ENCODE measurements around the gene OR10A7. TPM values are rescaled to one million over a fixed set of nuclear protein-coding genes. Genes with fewer than 3 reads are reported as not detected.
"Not testable (repeated sequence)": the region's sequence is repeated elsewhere in the genome, so short reads cannot be mapped to it uniquely, and the experiment has no call there.

The OR10A7 gene
- total RNA-seq (not detected), total RNA-seq (0 reads per million in 172 experiments)
- not detected for polyA plus RNA-seq (2013, experiment 1 of 2)
- not detected for polyA plus RNA-seq (2013, experiment 2 of 2)

GRCh38 chr12:55220725-55221124 lies at the start of gene OR10A7:
Gene OR10A7 (plus strand): TSS chr12:55221025. CDS start chr12:55221025, 0 bp downstream.
- Histone ChIP-seq H3K27ac (ENCODE audit: low read depth in 1 of 2, low read length in 2 of 2) (no peak within 1 kb of the TSS), H3K36me3 (ENCODE audit: insufficient read depth, low read length) (no peaks in the 10 kb centered on the region), H3K4me3 (ENCODE audit: low read length) (no peak within 1 kb of the TSS), H3K27me3 (ENCODE audit: control insufficient read depth in 1 of 2, insufficient read depth in 2 of 2, low read length in 2 of 2) (peaks cover 0 to 6% of the 10 kb centered on the region in 2 experiments), H3K4me1 (ENCODE audit: insufficient read depth, low read length) (no peaks in the 10 kb centered on the region), H3K9me3 (ENCODE audit: control insufficient read depth in 1 of 2, insufficient read depth in 1 of 2, low read length in 2 of 2) (no peaks in the 10 kb centered on the region)
- Mint-ChIP-seq H3K9me3 (peaks cover 3% of the 10 kb centered on the region), H3K4me3 (no peak within 1 kb of the TSS), H3K27me3 (peaks cover 28% of the 10 kb centered on the region), H3K27ac (no peak within 1 kb of the TSS), H3K36me3 (ENCODE audit: low read depth) (no peaks in the 10 kb centered on the region), H3K4me1 (ENCODE audit: low read depth) (no peaks in the 10 kb centered on the region)
- DNase-seq (no peak), ATAC-seq (ENCODE audit: poor library complexity) (no peak)
- no peak for TF ChIP-seq CTCF (IDR thresholded peaks at IDR 0.05)
- POLR2A ChIA-PET = no interaction called here
- CTCF ChIA-PET = no interaction called here
- intact Hi-C loops (cut with DNase I, micrococcal nuclease) = no loop called here

GRCh38 chr12:55171445-55171844 lies 49.4 kb upstream of the OR10A7 start:
- Mint-ChIP-seq H3K4me3 (no peak overlapping the region), H3K4me1 (ENCODE audit: low read depth) (no peaks in the 10 kb centered on the region), H3K36me3 (ENCODE audit: low read depth) (no peaks in the 10 kb centered on the region), H3K27me3 (peaks cover 29% of the 10 kb centered on the region), H3K9me3 (no peaks in the 10 kb centered on the region), H3K27ac (no peak overlapping the region)
- no peak for TF ChIP-seq CTCF (IDR thresholded peaks at IDR 0.05)
- DNase-seq (no peak), ATAC-seq (ENCODE audit: poor library complexity) (no peak)
- no peak overlapping the region for H3K4me3 ChIP-seq (ENCODE audit: low read length)
- peaks cover 0 to 6% of the 10 kb centered on the region in 2 experiments for H3K9me3 ChIP-seq (ENCODE audit: control insufficient read depth in 1 of 2, insufficient read depth in 1 of 2, low read length in 2 of 2)
- H3K27ac ChIP-seq (ENCODE audit: low read depth in 1 of 2, low read length in 2 of 2) = no peak overlapping the region
- intact Hi-C loops (cut with DNase I, micrococcal nuclease) = no loop called here
- ChIA-PET CTCF (no interaction called here), POLR2A (no interaction called here)
- H3K4me1 ChIP-seq (ENCODE audit: insufficient read depth, low read length) = no peaks in the 10 kb centered on the region
- no peaks in the 10 kb centered on the region for H3K27me3 ChIP-seq (ENCODE audit: control insufficient read depth in 1 of 2, insufficient read depth in 2 of 2, low read length in 2 of 2)
- no peaks in the 10 kb centered on the region for H3K36me3 ChIP-seq (ENCODE audit: insufficient read depth, low read length)

- intact Hi-C loops (cut with DNase I, micrococcal nuclease); H3K36me3 ChIP-seq (ENCODE audit: insufficient read depth, low read length); ATAC-seq (ENCODE audit: poor library complexity); POLR2A ChIA-PET; H3K36me3 Mint-ChIP-seq (ENCODE audit: low read depth); H3K27ac Mint-ChIP-seq; CTCF ChIA-PET; H3K9me3 ChIP-seq (ENCODE audit: control insufficient read depth in 1 of 2, insufficient read depth in 1 of 2, low read length in 2 of 2); H3K4me3 Mint-ChIP-seq; DNase-seq; H3K27ac ChIP-seq (ENCODE audit: low read depth in 1 of 2, low read length in 2 of 2); H3K4me1 Mint-ChIP-seq (ENCODE audit: low read depth); H3K4me1 ChIP-seq (ENCODE audit: insufficient read depth, low read length); H3K27me3 ChIP-seq (ENCODE audit: control insufficient read depth in 1 of 2, insufficient read depth in 2 of 2, low read length in 2 of 2); H3K4me3 ChIP-seq (ENCODE audit: low read length); H3K9me3 Mint-ChIP-seq: not testable (repeated sequence)
- peaks cover 29% of the 10 kb centered on the region for H3K27me3 Mint-ChIP-seq
Observed at GRCh38 chr12:55171846-55172245, 49.0 kb upstream of the OR10A7 start.

GRCh38 chr12:55172686-55173085 lies 48.1 kb upstream of the OR10A7 start:
- TF ChIP-seq CTCF (IDR thresholded peaks at IDR 0.05) = no peak
- Histone ChIP-seq H3K27ac (ENCODE audit: low read depth in 1 of 2, low read length in 2 of 2) (no peak overlapping the region), H3K4me3 (ENCODE audit: low read length) (no peak overlapping the region), H3K27me3 (ENCODE audit: control insufficient read depth in 1 of 2, insufficient read depth in 2 of 2, low read length in 2 of 2) (peaks cover 0 to 3% of the 10 kb centered on the region in 2 experiments), H3K4me1 (ENCODE audit: insufficient read depth, low read length) (no peaks in the 10 kb centered on the region), H3K9me3 (ENCODE audit: control insufficient read depth in 1 of 2, insufficient read depth in 1 of 2, low read length in 2 of 2) (no peaks in the 10 kb centered on the region), H3K36me3 (ENCODE audit: insufficient read depth, low read length) (no peaks in the 10 kb centered on the region)
- Mint-ChIP-seq H3K36me3 (ENCODE audit: low read depth) (no peaks in the 10 kb centered on the region), H3K4me1 (ENCODE audit: low read depth) (no peaks in the 10 kb centered on the region), H3K27ac (no peak overlapping the region), H3K4me3 (no peak overlapping the region), H3K9me3 (no peaks in the 10 kb centered on the region), H3K27me3 (peaks cover 31% of the 10 kb centered on the region)
- no peak for ATAC-seq (ENCODE audit: poor library complexity)
- ChIA-PET POLR2A (no interaction called here), CTCF (no interaction called here)
- no peak for DNase-seq
- intact Hi-C loops (cut with DNase I, micrococcal nuclease) = no loop called here

All from CD4-positive, alpha-beta T cell (primary cell).